HG03280 (cell line): ENCODE data around the gene PRKCQ.
"Not testable (repeated sequence)": the region's sequence is repeated elsewhere in the genome, so short reads cannot be mapped to it uniquely, and the experiment has no call there.

Experiments used
- ATAC-seq: cut with Tn5 transposase; IDR thresholded peaks from one replicate; pipeline ENCODE4 v1.9.1; 2021; ENCODE audit warnings: mild to moderate bottlenecking, moderate library complexity; ENCODE audit not compliant: unreplicated experiment

Gene PRKCQ

DNA sequence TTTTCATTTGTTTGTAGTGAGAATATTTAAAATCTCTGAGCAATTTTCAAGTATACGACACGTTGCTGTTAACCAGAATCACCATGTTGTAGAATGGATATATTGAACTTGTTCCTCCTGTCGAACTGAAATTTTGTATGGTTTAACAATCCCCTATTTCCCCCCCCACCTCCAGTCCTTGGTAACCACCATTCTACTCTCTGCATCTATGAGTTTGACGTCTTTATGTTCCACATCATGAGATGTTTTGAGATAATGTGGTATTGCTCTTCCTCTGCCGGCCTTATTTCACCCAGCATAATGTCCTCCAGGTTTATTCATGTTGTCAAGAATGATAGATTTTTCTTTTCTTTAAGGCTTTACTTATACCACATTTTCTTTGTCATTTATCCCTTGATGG is 17.4 kb upstream of the PRKCQ start:
- ATAC-seq = no peak

GRCh38 chr10:6595499-6595898 is 15.4 kb upstream of the PRKCQ start:
- ATAC-seq = no peak

- ATAC-seq = no peak
These were observed 13.2 kb upstream of the PRKCQ start for GRCh38 chr10:6593241-6593671.

GRCh38 chr10:6592080-6592479 is 12.0 kb upstream of the PRKCQ start:
- ATAC-seq = no peak

GRCh38 chr10:6591668-6592067 is 11.6 kb upstream of the PRKCQ start:
- no peak for ATAC-seq

- no peak for ATAC-seq
These were observed 10.0 kb upstream of the PRKCQ start for GRCh38 chr10:6590100-6590499.

- no peak for ATAC-seq
These were observed 9.4 kb upstream of the PRKCQ start for GRCh38 chr10:6589287-6590094.

- ATAC-seq = no peak
These were observed 8.8 kb upstream of the PRKCQ start for GRCh38 chr10:6588845-6589244.

GRCh38 chr10:6588082-6588481 is 8.0 kb upstream of the PRKCQ start:
- no peak for ATAC-seq

DNA sequence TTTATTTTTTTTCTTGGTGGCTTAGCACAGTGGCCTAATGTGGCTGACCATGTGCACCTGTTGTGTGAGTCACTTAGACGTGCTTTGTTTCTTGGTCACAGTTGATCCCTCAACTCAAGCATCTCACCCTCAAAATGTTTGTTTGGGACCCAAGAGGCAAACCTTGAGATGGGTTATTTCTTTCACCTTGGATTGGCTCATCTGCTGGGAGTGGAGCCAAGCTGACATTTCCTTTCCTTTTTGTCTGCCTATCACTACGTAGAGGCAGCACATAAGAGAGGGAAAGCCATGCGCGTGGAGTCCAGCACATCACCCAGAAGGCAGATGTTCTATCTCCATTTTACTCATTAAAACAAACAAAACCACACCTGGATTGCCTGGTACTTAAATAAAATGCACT is 6.4 kb upstream of the PRKCQ start:
- no peak for ATAC-seq

DNA sequence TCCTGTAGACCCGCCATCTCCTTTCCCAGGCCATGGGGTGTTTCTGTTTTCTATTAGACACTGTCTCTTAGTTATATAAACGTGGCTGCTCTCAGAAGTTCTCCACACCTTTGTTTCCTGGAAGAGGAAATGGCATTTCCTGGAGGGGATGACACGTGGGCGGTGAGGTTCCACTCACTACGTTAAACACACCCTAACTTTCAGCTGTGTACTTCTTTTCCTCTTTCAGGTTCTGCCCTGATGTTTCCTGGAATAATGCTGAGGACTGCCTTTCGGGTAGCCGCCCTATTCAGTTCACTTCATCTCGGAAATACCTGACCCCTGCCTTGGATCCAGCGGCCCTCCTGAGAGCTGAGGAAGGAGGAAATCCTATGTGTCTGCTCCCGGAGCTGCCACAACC is 3.4 kb upstream of the PRKCQ start:
- ATAC-seq = no peak

GRCh38 chr10:6582913-6583312 is 2.8 kb upstream of the PRKCQ start:
- ATAC-seq = not testable (repeated sequence)

GRCh38 chr10:6582298-6582697 is 2.2 kb upstream of the PRKCQ start:
- no peak for ATAC-seq

- ATAC-seq = no peak
These were observed 1.7 kb upstream of the PRKCQ start for GRCh38 chr10:6581778-6582228.

GRCh38 chr10:6581223-6581622 is 1.1 kb upstream of the PRKCQ start:
- not testable (repeated sequence) for ATAC-seq

DNA sequence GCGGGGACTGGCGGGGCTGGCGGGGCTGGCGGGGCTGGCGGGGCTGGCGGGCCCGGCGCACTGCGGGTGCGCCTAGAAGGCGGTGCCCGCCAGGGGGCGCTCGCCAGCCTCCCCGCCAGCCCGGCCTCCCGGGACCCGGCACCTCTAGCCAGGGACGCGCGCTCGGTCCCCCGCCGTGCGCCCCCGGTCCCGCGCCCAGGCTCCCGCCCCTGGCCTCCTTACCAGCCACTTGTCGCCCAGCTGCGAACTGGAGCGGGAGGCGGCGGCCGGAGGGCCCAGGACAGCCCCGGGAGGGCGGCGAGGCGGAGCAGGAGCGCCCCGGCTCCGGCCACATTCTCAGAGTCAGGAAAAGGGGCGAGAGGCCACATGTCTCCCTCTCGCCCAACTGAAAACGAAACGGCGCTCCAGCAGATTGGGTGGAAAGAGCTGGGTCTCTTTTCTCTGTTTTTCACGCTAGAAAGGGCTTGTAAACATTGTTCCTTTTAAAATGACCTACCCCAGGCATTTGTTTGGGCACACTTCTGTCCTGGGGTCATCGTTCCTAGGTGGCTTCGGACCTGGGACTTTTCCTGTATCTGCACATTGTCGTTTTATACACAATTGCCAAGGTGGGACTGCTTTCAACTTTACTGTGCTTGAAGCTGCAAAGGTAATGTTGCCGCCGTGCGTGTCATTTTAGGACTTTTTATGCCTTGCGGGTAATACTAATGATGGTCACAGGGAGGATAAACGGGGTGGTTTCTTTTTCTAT is 378 bp upstream of the PRKCQ start:
- ATAC-seq = peak; percentile 93

DNA sequence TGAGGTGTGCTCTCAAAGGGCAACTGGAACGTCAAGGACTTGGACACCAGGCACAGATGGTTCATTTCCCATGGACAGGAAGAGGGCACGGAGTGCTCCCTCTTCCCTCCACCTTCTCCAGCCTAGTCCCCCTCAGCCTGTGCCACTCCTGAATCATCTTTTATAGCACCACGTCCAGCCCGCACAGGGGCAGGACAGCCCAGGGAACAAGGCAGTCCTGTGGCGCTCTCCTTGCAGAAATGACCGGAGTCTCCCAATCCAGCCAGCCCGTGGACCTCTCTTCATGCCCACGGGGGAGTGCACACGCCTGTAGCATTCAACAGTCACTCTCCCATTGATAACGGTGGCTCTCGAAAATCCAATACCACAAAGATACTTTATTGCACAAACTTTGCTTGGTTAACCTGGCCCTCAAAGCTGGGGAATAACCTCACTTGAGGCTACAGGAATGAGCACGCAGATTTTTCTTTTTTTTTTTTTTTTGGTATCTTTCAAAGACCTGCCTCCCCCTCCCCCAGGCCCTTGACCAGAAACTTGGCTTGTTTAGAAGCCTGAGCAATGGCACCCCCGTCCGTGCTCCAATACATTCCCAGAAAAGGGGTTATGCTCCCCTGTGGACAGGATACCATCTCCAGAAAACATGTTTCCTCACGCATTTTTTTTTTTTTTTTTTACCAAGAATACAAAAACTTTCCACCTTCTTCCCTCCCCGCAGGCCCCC is 733 bp downstream of the PRKCQ start:
- no peak for ATAC-seq

GRCh38 chr10:6578795-6579182 is 1.3 kb downstream of the PRKCQ start:
- ATAC-seq = no peak

GRCh38 chr10:6578251-6578771 is 1.8 kb downstream of the PRKCQ start:
- no peak for ATAC-seq

DNA sequence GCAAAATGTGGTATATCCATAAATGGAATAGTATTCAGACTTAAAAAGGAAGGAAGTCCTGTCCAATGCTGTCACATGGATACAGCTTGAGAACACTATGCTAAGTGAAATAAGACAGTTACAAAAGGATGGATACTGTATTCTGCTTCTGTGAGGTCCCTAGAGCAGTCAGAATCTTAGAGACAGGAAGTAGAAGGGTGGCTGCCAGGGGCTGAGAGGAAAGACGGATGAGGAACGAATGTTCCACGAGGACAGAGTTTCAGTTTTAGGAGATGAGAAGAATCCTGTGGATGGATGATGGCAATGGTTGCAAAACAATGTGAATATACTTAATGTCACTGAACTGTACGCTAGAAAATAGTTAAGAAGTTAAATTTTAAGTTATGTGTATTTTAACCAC is 3.8 kb downstream of the PRKCQ start:
- ATAC-seq = no peak

GRCh38 chr10:6574664-6575176 is 5.4 kb downstream of the PRKCQ start:
- ATAC-seq = no peak
